Measurements from ENCODE around the gene TK2.

- TF ChIP-seq EZH2phosphoT487 (IDR thresholded peaks at IDR 0.05; ENCODE audit: low read length) (no peak), CTCF (IDR thresholded peaks at IDR 0.05; ENCODE audit: low read length) (no peak)
Measured at GRCh38 chr16:66512272-66513110, 37.4 kb downstream of the TK2 start.

Data from MM.1S (cell line).